ENCODE results near the gene UGT1A5.

Gene UGT1A5

DNA sequence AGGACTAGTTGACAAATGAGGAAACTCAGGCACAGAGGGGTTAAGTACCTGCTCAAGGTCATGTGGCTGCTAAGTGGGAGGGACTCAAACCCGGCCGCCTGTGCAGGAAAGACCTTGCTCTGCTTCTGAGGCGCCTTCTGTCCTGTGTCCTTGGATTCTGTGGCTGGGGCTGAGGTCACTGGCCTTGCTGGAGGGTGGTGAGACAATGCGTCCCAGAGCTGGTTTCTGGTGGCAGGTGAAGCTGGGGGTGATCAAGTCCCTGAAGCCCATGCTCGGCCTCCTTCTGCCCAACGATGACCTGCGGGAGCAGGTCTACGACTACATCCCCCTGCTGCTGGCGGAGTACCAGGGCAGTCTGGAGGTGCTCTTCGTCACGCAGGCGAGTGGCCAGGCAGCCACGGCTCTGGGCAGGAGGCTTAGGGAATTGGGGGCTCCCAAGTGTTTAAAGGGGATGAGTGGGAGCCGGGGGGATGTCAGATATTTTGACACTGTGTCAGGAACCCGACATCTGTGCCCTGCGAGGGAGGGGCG, 81.5 kb downstream of the UGT1A5 start:
- no peak overlapping the region for H3K4me3 Mint-ChIP-seq
- no peak overlapping the region for H3K27ac Mint-ChIP-seq
- peaks cover 9% of the 10 kb centered on the region for H3K27me3 Mint-ChIP-seq
- H3K4me1 Mint-ChIP-seq: peaks cover 3% of the 10 kb centered on the region
- no peak for DNase-seq (ENCODE audit: low spot score in 2 of 2)
- no peaks in the 10 kb centered on the region for H3K9me3 Mint-ChIP-seq
- no peaks in the 10 kb centered on the region for H3K36me3 Mint-ChIP-seq
- ATAC-seq (ENCODE audit: low read depth): no peak

DNA sequence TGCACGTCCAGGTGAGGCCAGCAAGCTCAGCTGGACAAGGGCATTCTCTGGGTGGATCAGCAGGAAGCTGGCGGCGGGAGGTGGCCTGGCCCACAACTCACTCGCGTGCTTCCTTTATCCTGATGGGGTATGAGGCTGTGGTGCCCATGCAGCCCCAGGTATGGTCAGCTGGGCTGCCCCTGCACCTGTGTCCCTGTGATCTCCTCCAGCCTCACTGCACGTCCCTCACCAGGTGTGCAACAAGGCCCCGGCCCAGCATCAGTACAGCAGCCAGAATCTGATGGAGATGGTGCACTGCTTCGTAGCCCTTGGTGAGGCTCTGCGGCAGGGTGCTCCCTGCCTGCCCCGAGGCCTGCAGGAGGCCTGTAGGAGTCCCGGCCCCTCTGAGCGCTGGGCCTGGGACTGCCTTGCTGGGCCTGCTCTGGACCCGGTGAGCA, 83.0 kb downstream of the UGT1A5 start:
- Mint-ChIP-seq H3K27ac (no peak overlapping the region), H3K27me3 (peaks cover 3% of the 10 kb centered on the region), H3K4me1 (no peaks in the 10 kb centered on the region), H3K36me3 (no peaks in the 10 kb centered on the region), H3K9me3 (no peaks in the 10 kb centered on the region), H3K4me3 (no peak overlapping the region)
- DNase-seq (ENCODE audit: low spot score in 2 of 2): no peak
- ATAC-seq (ENCODE audit: low read depth): no peak

DNA sequence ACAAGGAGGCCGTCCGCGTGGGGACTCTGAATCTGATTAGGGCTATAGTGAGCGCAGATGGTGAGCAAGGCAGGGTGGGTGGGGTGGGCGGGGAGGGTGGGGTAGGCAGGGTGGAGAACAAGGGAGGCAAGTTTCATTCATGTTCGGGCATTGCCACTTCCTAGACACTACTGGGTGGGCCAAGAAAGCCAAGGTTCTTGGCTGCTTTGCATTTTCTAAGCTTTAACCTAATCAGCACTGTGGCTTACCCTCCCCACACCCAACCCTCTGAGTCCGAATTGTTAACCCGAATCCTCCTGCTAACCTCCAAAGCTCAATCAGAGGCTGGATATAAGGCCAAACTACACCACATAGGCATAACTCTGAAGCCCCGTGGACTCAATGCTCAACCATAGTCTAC, 83.5 kb downstream of the UGT1A5 start:
- H3K4me3 Mint-ChIP-seq: no peak overlapping the region
- DNase-seq (ENCODE audit: low spot score in 2 of 2): no peak
- H3K27me3 Mint-ChIP-seq: peaks cover 1% of the 10 kb centered on the region
- no peak overlapping the region for H3K27ac Mint-ChIP-seq
- H3K36me3 Mint-ChIP-seq: no peaks in the 10 kb centered on the region
- no peaks in the 10 kb centered on the region for H3K4me1 Mint-ChIP-seq
- no peaks in the 10 kb centered on the region for H3K9me3 Mint-ChIP-seq
- no peak for ATAC-seq (ENCODE audit: low read depth)

DNA sequence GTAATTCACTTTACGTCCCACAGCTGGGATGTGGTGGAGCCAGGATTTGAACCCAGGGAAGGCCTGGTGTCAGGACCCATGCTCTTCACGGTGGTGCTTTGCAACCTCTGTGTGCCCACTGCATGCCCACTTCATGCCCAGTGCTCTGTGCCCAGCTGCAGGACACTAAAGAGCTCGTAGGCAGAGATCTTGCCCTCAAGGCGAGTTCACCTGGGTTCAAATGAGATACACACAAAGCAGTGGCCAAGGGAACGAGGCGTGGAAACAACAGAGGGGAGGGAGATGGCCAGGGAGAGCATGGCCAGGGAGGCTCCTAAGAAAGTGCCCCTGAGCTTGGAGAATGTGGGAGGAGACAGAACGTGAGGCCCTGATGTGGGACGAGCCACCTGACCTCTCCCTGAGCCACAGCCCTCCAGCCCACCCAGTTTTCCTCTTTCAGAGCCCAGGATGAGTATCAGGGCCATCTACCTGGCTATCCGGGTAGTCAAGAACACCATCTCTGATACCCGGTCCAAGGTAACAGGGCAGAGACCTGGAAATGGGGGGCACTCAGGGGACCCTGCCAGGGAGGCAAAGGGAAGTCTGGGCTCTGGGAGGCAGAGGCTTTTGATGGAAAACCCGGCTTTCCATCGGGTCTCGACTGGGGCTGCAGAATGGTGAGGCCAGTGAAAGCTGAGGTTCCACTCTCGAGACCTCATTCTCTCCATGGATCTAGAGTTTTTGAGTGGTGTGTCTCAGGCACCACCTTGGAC, 85.8 kb downstream of the UGT1A5 start:
- H3K27ac Mint-ChIP-seq: no peak overlapping the region
- H3K27me3 Mint-ChIP-seq: peaks cover 3% of the 10 kb centered on the region
- no peak overlapping the region for H3K4me3 Mint-ChIP-seq
- DNase-seq (ENCODE audit: low spot score in 2 of 2): no peak
- no peaks in the 10 kb centered on the region for H3K9me3 Mint-ChIP-seq
- H3K36me3 Mint-ChIP-seq: no peaks in the 10 kb centered on the region
- H3K4me1 Mint-ChIP-seq: no peaks in the 10 kb centered on the region
- ATAC-seq (ENCODE audit: low read depth): no peak

DNA sequence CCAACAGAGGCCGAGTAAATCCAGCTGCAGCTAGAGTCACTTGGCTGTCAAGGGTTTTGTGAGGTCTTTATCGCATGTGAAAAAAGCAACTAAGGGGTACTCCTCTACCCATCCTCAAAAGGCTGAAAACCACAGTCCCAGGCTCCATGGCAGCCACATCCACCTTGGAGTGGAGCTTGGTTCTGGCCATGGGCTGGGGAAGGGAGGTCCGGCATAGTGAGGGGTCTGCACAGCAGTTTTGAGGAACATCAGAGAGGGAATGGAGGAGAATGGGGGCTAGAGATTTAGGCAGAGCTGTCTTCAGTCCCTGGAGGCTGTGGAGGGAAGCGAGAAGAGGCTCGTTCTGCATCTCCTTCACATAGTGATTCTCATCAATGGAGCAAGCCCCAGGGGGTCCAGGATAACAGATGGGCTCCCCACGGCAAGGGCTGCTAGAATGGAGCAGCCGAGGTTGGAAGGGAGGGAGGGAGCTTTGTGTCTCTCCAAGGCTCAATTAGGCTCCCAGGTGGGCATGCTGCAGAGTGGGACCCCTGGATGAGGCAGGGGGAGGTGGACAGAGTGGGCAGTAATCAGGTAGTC, 86.5 kb downstream of the UGT1A5 start:
- ATAC-seq (ENCODE audit: low read depth) (no peak), DNase-seq (ENCODE audit: low spot score in 2 of 2) (no peak)
- Mint-ChIP-seq H3K36me3 (no peaks in the 10 kb centered on the region), H3K4me1 (no peaks in the 10 kb centered on the region), H3K4me3 (no peak overlapping the region), H3K9me3 (no peaks in the 10 kb centered on the region), H3K27me3 (peaks cover 5% of the 10 kb centered on the region), H3K27ac (no peak overlapping the region)

DNA sequence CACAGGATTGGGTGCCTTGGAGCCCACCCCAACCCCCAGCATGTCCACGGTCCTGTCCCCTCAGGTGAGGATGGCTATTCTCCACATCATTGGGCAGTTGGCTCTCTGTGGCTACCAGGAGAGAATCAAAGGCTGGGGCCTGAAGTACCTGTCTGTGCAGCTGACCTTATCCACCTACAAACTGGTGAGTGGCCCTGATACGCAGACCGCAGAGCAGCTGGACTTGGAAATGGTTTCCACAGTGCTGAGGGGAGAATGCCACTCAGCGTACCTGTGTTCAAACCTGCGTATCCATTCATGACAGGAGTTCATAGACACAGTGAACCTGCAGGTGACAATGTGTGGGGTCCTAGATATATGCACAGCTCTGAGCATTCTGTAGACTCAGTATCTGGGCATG, 87.0 kb downstream of the UGT1A5 start:
- Mint-ChIP-seq H3K4me1 (no peaks in the 10 kb centered on the region), H3K4me3 (no peak overlapping the region), H3K27me3 (peaks cover 7% of the 10 kb centered on the region), H3K36me3 (no peaks in the 10 kb centered on the region), H3K27ac (no peak overlapping the region), H3K9me3 (no peaks in the 10 kb centered on the region)
- no peak for ATAC-seq (ENCODE audit: low read depth)
- no peak for DNase-seq (ENCODE audit: low spot score in 2 of 2)

DNA sequence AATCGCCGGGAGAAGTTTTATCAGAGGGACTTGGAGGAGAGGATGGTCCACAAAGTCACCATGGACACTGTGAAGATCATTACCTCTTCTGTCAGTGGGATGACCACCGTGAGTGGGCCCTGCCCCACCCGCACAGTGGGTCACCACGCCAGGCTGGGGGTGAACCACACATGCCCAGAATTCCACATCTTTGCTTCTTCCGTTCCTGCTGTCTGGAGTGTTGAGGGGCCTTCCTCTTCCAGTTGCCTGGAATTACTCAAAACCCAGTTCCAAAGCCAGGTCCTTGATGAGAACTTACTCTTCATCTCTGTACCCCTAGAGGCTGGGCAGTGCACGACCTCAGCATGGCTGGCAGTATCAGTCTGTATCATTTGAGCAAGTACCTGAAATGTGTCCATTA, 87.5 kb downstream of the UGT1A5 start:
- Mint-ChIP-seq H3K4me3 (no peak overlapping the region), H3K9me3 (no peaks in the 10 kb centered on the region), H3K4me1 (no peaks in the 10 kb centered on the region), H3K27ac (no peak overlapping the region), H3K27me3 (peaks cover 7% of the 10 kb centered on the region), H3K36me3 (no peaks in the 10 kb centered on the region)
- no peak for ATAC-seq (ENCODE audit: low read depth)
- DNase-seq (ENCODE audit: low spot score in 2 of 2): no peak

DNA sequence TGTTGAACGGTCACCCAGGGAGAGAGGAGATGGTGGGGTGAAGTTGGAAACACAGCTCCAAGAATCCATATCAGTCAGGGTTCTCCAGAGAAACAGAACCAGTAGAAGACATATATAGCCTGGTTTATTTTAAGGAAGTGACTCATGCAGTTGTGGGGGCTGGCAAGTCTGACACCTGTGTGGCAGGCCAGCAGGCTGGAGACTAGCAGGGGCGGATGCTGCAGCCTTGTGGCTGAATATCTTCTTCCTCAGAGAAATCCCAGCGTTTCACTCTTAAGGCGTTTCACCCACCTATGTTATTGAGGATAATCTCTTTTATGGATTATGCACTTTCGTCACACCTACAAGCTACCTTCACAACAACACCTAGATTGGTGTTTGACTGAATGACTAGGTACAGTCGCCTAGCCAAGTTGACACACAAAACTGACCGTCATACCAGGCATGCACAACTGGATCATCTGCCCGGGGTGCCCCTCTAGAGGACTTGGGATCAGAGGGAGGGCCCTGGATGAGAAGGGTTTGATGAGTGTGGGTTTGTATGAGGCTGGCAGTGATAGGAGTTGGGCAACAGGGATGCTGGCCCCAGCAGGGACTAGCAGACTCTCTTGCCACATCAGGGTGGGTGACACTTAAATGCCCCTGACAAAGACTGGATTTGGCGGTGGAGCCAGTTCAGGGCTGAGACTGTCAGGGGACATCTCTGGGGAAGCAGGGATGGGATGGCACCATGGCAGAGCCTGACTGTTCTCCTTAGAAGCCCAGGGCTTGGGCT, 88.8 kb downstream of the UGT1A5 start:
- Mint-ChIP-seq H3K27me3 (peaks cover 7% of the 10 kb centered on the region), H3K4me1 (no peaks in the 10 kb centered on the region), H3K9me3 (no peaks in the 10 kb centered on the region), H3K4me3 (no peak overlapping the region), H3K36me3 (no peaks in the 10 kb centered on the region), H3K27ac (no peak overlapping the region)
- peak; percentile 53 for ATAC-seq (ENCODE audit: low read depth)
- no peak for DNase-seq (ENCODE audit: low spot score in 2 of 2)

DNA sequence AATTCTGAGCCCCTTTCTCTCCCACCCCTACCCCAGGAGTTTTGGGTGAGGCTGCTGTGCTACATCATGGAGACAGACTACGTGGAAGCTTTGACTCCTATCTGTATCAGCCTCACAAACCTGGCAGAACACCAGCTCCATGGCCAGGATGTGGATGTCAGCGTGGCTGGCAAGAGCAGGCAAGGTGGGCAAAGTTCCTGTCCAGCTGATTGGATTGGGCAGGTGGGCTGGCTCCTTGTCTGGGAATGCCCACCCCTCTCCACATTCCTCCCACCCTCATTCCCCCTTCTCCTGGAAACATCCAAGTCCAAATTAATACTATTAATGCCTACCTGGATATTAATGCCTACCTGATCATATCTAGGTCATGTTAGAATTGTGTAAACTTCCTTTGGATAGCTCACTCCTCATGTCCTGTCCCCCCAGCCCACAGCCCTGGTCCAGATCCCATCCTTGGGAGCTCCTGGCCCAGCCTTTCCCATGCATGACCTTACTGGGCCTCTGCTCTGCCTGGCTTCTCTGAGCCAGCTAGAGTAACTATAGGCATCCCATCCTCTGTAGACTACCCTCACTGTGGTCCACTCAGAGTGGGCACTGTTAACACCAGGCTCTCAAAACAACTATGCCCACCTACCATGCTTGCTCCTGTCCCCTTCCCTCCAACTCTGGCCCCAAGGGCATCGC, 89.6 kb downstream of the UGT1A5 start:
- H3K36me3 Mint-ChIP-seq: no peaks in the 10 kb centered on the region
- DNase-seq (ENCODE audit: low spot score in 2 of 2): no peak
- peaks cover 7% of the 10 kb centered on the region for H3K27me3 Mint-ChIP-seq
- ATAC-seq (ENCODE audit: low read depth): no peak
- H3K27ac Mint-ChIP-seq: no peak overlapping the region
- H3K4me3 Mint-ChIP-seq: no peak overlapping the region
- no peaks in the 10 kb centered on the region for H3K4me1 Mint-ChIP-seq
- H3K9me3 Mint-ChIP-seq: no peaks in the 10 kb centered on the region

DNA sequence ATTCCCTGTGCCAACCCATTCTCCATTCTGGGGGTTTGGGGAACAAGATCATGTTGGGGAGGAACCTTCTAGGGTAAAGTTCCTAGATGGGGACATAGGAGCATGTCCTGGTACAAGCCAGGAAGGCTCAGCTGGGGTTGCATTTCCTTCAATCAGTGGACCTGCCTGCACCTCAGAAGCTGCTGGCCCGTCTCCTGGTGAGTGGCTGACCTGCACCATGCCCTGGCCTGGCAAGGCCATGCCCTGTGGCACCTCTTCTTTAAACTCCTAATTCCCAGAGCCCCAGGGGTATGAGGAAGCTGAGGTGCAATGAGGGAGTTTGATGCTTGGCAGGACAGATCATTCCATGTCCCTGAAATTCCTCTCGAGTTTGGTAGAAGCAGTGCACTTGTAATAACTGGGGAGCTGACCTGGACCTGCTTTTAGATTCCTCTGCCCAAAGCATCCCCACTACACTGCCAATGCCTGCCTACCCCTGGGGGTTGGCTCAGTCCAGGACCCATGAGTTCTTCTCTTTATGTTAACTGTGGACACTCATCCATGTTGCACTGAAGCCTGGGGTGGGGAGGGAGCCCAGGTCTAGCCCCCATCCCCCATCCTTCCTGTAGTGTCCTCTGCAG, 90.7 kb downstream of the UGT1A5 start:
- H3K36me3 Mint-ChIP-seq: no peaks in the 10 kb centered on the region
- no peak overlapping the region for H3K4me3 Mint-ChIP-seq
- H3K4me1 Mint-ChIP-seq: no peaks in the 10 kb centered on the region
- H3K9me3 Mint-ChIP-seq: no peaks in the 10 kb centered on the region
- H3K27me3 Mint-ChIP-seq: peaks cover 6% of the 10 kb centered on the region
- no peak overlapping the region for H3K27ac Mint-ChIP-seq
- DNase-seq (ENCODE audit: low spot score in 2 of 2) (no peak), ATAC-seq (ENCODE audit: low read depth) (no peak)

DNA sequence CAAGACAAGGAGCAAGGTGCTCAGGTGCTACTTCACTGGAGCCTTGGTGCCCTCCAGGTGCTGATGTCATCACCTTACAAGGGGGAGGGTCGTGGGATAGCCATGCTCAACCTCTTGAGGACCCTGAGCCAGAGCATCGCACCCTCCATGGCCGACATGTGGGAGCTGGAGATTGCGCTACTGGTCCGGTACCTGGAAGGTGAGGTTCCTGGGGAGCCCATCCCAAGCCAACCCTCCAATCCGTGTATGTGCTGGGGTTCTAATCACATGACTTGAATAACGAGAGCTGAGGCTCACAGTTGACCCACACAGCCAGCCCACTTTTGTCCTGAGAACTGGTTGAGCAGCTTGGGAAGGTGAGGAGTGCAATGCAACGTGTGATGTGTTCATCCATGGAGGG, 91.3 kb downstream of the UGT1A5 start:
- H3K27me3 Mint-ChIP-seq: peaks cover 6% of the 10 kb centered on the region
- no peaks in the 10 kb centered on the region for H3K4me1 Mint-ChIP-seq
- H3K27ac Mint-ChIP-seq: no peak overlapping the region
- H3K9me3 Mint-ChIP-seq: no peaks in the 10 kb centered on the region
- DNase-seq (ENCODE audit: low spot score in 2 of 2): no peak
- no peaks in the 10 kb centered on the region for H3K36me3 Mint-ChIP-seq
- no peak overlapping the region for H3K4me3 Mint-ChIP-seq
- ATAC-seq (ENCODE audit: low read depth): no peak

DNA sequence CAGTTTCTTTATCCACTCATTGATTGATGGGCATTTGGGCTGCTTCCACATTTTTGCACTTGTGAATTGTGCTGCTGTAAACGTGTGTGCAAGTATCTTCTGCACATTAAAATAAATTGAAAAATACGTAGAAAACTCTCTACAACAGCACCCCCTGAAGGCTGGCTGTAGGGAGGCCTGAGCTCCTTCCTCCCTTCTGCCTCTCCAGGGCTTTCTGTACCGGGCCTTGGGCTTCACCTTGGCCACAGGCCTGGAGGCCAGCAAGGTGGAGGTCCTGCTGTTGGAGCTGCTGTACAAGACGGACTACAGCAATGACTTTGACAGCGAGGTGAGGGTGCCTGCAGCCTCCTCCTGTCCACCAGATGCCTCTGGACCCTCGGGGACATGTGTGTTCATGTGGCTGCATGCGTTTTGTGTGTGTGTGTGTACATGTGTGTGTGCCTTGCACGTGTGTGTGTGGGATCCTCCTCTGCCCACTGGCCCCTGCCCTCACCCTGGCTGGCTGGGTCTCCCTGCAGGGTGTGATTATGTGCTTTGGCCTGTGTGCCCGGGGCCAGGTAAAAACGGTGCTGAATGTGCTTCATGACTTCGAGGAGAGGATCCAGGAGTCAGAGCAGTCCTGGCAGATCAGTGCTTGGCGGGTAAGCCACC, 94.6 kb downstream of the UGT1A5 start:
- H3K27me3 Mint-ChIP-seq: peaks cover 14% of the 10 kb centered on the region
- no peaks in the 10 kb centered on the region for H3K9me3 Mint-ChIP-seq
- no peak for DNase-seq (ENCODE audit: low spot score in 2 of 2)
- ATAC-seq (ENCODE audit: low read depth): no peak
- H3K36me3 Mint-ChIP-seq: no peaks in the 10 kb centered on the region
- no peaks in the 10 kb centered on the region for H3K4me1 Mint-ChIP-seq
- no peak overlapping the region for H3K4me3 Mint-ChIP-seq
- H3K27ac Mint-ChIP-seq: no peak overlapping the region
